HFFc6 (cell line): ENCODE measurements around the gene NSG1. TPM values are rescaled to one million over a fixed set of nuclear protein-coding genes. Genes with fewer than 3 reads are reported as not detected.

Experiments
- DNase-seq: peaks from one replicate; pipeline ENCODE4 v3.0.0-alpha.2; 2018
- H3K27ac Mint-ChIP-seq: 2 replicates; pipeline ENCODE4 v1.8.0; 2020; ENCODE audit warnings: mild to moderate bottlenecking, mixed read lengths
- H3K27me3 Mint-ChIP-seq: 2 replicates; pipeline ENCODE4 v1.8.0; 2021; ENCODE audit warnings: mild to moderate bottlenecking, moderate library complexity, mixed read lengths; ENCODE audit not compliant: insufficient read depth
- H3K36me3 Mint-ChIP-seq: 2 replicates; pipeline ENCODE4 v1.8.0; 2021; ENCODE audit warnings: low read depth, mixed read lengths
- H3K4me1 Mint-ChIP-seq: 2 replicates; pipeline ENCODE4 v1.8.0; 2020; ENCODE audit warnings: low read depth, mixed read lengths
- H3K4me3 Mint-ChIP-seq: 2 replicates; pipeline ENCODE4 v1.8.0; 2020; ENCODE audit warnings: mild to moderate bottlenecking, moderate library complexity, mixed read lengths
- H3K9me3 Mint-ChIP-seq: 2 replicates; pipeline ENCODE4 v1.8.0; 2020; ENCODE audit warnings: mild to moderate bottlenecking, mixed read lengths
- total RNA-seq, 6 experiments: library from RNA; stranded (reverse); fragmentation: NEBNext Ultra II Directional; extraction: Animal tissue kit (Norgen Biotek cat#: 25700); gene quantifications; 2 replicates in 1 of 6; 3 replicates in 5 of 6; pipeline ENCODE4 v1.2.3, GENCODE V29; 2021
- TF ChIP-seq, protein P1 (sequence below): fragments of 200-600 bp; sonication (generic); IDR thresholded peaks from 2 replicates; pipeline ENCODE4 v1.5.0; 2021; ENCODE audit warnings: antibody characterized with exemption, mild to moderate bottlenecking

The NSG1 gene
- total RNA-seq, 6 experiments from 2014 or later, result 0.13 to 0.14 TPM; not detected in 4

DNA sequence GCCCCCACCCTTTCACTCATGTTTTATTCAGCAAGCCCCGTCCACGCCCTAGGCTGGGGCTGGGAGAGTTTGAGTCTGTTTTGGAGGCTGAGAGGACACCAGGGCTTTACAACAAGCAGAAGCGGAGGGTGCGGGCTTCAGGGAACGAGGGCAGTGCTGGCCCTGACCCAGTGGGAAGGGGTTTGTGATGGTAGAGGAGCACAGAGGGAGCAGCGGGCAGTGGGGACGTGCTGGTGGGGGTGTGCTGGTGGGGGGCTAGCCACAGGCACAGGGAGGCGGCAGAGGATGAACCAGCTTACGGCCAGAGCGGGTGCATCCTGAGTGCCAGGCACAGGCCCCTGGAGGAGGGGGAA lies 26.4 kb downstream of the NSG1 start:
- Mint-ChIP-seq H3K4me1 (no peaks in the 10 kb centered on the region), H3K36me3 (peaks cover 14% of the 10 kb centered on the region), H3K27me3 (peaks cover 14% of the 10 kb centered on the region), H3K4me3 (no peak overlapping the region), H3K9me3 (no peaks in the 10 kb centered on the region), H3K27ac (no peak overlapping the region)
- TF ChIP-seq, protein P1, sequence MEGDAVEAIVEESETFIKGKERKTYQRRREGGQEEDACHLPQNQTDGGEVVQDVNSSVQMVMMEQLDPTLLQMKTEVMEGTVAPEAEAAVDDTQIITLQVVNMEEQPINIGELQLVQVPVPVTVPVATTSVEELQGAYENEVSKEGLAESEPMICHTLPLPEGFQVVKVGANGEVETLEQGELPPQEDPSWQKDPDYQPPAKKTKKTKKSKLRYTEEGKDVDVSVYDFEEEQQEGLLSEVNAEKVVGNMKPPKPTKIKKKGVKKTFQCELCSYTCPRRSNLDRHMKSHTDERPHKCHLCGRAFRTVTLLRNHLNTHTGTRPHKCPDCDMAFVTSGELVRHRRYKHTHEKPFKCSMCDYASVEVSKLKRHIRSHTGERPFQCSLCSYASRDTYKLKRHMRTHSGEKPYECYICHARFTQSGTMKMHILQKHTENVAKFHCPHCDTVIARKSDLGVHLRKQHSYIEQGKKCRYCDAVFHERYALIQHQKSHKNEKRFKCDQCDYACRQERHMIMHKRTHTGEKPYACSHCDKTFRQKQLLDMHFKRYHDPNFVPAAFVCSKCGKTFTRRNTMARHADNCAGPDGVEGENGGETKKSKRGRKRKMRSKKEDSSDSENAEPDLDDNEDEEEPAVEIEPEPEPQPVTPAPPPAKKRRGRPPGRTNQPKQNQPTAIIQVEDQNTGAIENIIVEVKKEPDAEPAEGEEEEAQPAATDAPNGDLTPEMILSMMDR, result no peak
- no peak for DNase-seq

DNA sequence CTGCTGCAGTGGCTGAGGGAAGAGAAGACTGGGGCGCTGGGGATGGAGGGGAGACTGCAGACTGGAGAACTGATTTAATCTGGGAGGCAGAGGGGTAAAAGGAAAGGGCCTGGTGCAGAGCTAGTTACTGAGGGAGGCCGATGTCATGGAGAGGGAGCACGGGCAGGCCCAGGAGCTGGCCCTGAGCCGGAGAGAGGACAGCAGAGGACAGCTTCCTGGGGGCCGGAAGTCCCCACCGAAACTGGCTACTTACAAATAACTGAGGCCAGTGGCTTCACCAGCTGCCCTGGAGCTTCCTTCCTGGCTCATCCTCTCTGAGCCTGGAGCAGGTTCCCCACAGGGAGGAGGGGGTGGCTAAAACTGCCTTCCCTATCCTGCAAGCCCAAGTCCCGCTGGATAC lies 26.9 kb downstream of the NSG1 start:
- no peak overlapping the region for H3K4me3 Mint-ChIP-seq
- DNase-seq, result no peak
- peaks cover 18% of the 10 kb centered on the region for H3K36me3 Mint-ChIP-seq
- H3K27me3 Mint-ChIP-seq, result peaks cover 11% of the 10 kb centered on the region
- H3K4me1 Mint-ChIP-seq, result no peaks in the 10 kb centered on the region
- no peaks in the 10 kb centered on the region for H3K9me3 Mint-ChIP-seq
- H3K27ac Mint-ChIP-seq, result no peak overlapping the region
- TF ChIP-seq, protein P1, result no peak

DNA sequence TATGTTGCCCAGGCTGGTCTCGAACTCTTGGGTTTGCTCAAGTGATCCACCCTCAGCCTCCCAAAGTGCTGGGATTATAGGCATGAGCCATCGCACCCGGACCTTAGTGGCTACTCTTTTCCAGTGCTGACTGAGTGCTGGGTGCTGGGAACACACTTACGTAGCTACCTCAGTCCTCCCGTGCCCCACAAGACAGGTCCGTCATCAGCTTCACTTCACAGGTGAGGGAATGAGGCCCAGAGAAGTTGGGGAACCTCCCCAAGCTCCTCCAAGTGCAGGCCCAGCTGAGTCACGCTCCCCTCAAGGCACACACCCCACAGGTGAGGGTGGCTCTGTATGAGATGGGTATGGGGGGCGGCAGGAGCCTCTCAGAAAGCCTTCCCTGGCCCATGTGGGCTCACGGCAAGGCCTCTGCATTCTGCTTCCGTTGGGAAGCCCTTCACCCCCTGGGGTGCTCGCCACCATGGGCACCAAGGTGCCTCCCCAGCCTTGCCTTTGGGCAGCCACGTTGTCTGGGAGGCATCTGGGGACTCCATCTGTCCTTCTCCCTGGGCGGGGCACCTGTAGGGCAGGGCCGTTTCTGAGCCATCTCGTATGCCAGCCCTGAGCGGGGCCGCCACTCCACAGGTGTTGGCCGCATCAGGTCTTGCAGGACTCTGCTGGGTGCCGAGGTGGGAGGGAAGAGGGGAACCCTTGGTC lies 28.4 kb downstream of the NSG1 start:
- H3K36me3 Mint-ChIP-seq, result peaks cover 26% of the 10 kb centered on the region
- H3K4me1 Mint-ChIP-seq, result no peaks in the 10 kb centered on the region
- no peak for DNase-seq
- no peak overlapping the region for H3K27ac Mint-ChIP-seq
- no peaks in the 10 kb centered on the region for H3K9me3 Mint-ChIP-seq
- no peak overlapping the region for H3K4me3 Mint-ChIP-seq
- peaks cover 6% of the 10 kb centered on the region for H3K27me3 Mint-ChIP-seq
- TF ChIP-seq, protein P1, result no peak

DNA sequence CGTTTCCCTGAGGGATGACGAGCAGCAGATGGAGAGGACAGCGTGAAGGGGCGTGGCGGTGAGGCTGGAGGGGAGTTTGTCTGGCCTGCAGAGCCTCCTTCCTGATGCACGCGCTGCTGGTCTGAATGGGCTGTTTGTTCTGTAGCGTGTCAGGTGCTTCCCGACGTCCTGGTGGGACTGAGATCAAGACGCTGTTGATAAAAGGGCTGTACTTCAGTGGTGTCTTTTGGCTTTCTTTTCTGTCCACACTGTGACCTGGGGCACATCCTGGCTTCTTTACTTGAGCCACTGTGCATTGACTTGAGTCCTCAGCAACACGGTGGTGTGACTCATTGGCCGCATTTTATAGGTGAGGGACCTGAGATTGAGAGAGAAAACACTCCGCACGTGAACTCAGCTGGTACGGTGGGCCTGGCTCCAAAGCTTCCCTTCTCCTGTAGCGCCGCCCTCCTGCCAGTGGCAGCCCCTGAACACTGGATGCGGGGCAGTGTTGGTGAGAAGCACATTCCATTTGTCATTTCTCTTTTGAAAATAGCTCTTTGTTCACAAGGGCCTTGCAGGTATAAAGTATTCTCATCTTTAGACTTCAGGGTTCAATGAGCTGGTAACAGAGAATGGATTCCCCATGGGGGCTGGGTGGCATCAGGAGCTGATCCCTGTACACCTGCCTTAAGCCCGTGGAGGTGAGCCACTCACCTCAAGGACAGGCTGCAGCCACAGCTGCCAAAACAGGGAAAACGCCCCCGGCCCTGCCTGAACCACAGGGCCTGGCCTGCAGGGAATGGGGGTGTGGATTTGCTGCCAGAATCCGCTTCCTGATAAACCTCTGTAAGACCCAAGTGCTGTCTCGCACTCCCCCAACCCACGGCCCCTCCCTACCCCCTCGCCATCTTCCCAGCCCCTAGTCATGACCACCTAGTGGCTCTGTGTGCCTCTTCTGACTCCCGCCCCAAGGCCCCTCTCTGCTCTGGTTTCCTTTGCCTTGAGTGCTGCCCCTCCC lies 29.2 kb downstream of the NSG1 start:
- Mint-ChIP-seq H3K27me3 (peaks cover 4% of the 10 kb centered on the region), H3K36me3 (peaks cover 32% of the 10 kb centered on the region), H3K4me3 (no peak overlapping the region), H3K9me3 (no peaks in the 10 kb centered on the region), H3K27ac (no peak overlapping the region), H3K4me1 (no peaks in the 10 kb centered on the region)
- DNase-seq, result no peak
- TF ChIP-seq, protein P1, result no peak

DNA sequence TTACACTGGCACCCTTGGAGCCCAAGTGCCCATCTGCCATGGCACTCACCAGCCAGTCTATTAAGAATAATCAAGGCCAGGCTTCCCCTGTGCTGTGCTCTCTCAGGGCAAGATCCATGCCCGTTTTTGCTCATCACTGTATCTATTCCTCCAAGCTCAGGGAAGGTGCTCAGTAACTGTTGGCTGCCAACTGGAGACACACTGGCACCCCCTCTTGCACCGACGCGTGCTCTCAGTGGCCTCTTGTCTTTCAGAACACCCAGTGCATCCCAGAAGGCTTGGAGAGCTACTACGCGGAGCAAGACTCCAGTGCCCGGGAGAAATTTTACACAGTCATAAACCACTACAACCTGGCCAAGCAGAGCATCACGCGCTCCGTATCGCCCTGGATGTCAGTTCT lies 30.1 kb downstream of the NSG1 start:
- TF ChIP-seq, protein P1, result no peak
- Mint-ChIP-seq H3K27ac (no peak overlapping the region), H3K27me3 (peaks cover 4% of the 10 kb centered on the region), H3K4me1 (no peaks in the 10 kb centered on the region), H3K4me3 (no peak overlapping the region), H3K9me3 (no peaks in the 10 kb centered on the region), H3K36me3 (peaks cover 38% of the 10 kb centered on the region)
- DNase-seq, result no peak
